MM.1S (cell line): ENCODE measurements around the gene FIGNL1.

Experiments
- DNase-seq: peaks from one replicate; pipeline ENCODE4 v3.0.0-alpha.2; 2015
- H2AFZ ChIP-seq: fragments of 300-600 bp; sonication (generic); 2 replicates; pipeline ENCODE4 v1.6.0; 2016; ENCODE audit warnings: antibody characterized with exemption, low read length
- H3F3A ChIP-seq: fragments of 300-600 bp; sonication (generic); 2 replicates; pipeline ENCODE4 v1.6.1; 2016; ENCODE audit warnings: mild to moderate bottlenecking, antibody characterized with exemption, low read length, moderate library complexity, mixed read lengths; ENCODE audit not compliant: insufficient read depth
- H3K27ac ChIP-seq: fragments of 300-600 bp; sonication (generic); 2 replicates; pipeline ENCODE4 v1.5.1; 2016; ENCODE audit warnings: mild to moderate bottlenecking, low read length
- H3K27me3 ChIP-seq: fragments of 300-600 bp; sonication (generic); replicated peaks from 2 replicates; pipeline ENCODE4 v1.6.0; 2016; ENCODE audit warnings: low read length; ENCODE audit not compliant: insufficient read depth
- H3K36me3 ChIP-seq: fragments of 300-600 bp; sonication (generic); replicated peaks from 2 replicates; pipeline ENCODE4 v1.6.1; 2016; ENCODE audit warnings: mild to moderate bottlenecking, low read length, mixed read lengths; ENCODE audit not compliant: insufficient read depth
- H3K4me1 ChIP-seq: fragments of 300-600 bp; sonication (generic); 2 replicates; pipeline ENCODE4 v1.6.1; 2016; ENCODE audit warnings: low read length, mixed read lengths
- H3K4me2 ChIP-seq: fragments of 300-600 bp; sonication (generic); 2 replicates; pipeline ENCODE4 v1.6.0; 2016; ENCODE audit warnings: low read depth, low read length
- H3K4me3 ChIP-seq: fragments of 300-600 bp; sonication (generic); 2 replicates; pipeline ENCODE4 v1.5.1; 2016; ENCODE audit warnings: low read length, mixed read lengths
- H3K79me2 ChIP-seq: fragments of 300-600 bp; sonication (generic); 2 replicates; pipeline ENCODE4 v1.6.1; 2016; ENCODE audit warnings: mixed run types, low read length, mixed read lengths
- H3K9ac ChIP-seq: fragments of 300-600 bp; sonication (generic); 2 replicates; pipeline ENCODE4 v1.6.1; 2016; ENCODE audit warnings: low read length, mixed read lengths
- H3K9me2 ChIP-seq: fragments of 300-600 bp; sonication (generic); replicated peaks from 2 replicates; pipeline ENCODE4 v1.6.1; 2016; ENCODE audit warnings: mild to moderate bottlenecking, low read length, mixed read lengths; ENCODE audit not compliant: insufficient read depth
- H3K9me3 ChIP-seq: fragments of 300-600 bp; sonication (generic); replicated peaks from 2 replicates; pipeline ENCODE4 v1.6.1; 2016; ENCODE audit warnings: mild to moderate bottlenecking, low read length, mixed read lengths; ENCODE audit not compliant: insufficient read depth
- H4K20me1 ChIP-seq: fragments of 300-600 bp; sonication (generic); 2 replicates; pipeline ENCODE4 v1.6.1; 2016; ENCODE audit warnings: mild to moderate bottlenecking, low read length, moderate library complexity, mixed read lengths; ENCODE audit not compliant: insufficient read depth
- EZH2 ChIP-seq: fragments of 300-600 bp; sonication (generic); optimal IDR thresholded peaks from 2 replicates; pipeline ENCODE3; 2017; ENCODE audit warnings: low read depth, mild to moderate bottlenecking, antibody characterized with exemption, low read length, mixed read lengths
- EZH2phosphoT487 ChIP-seq: fragments of 300-600 bp; sonication (generic); IDR thresholded peaks from 2 replicates; pipeline ENCODE4 v1.6.1; 2018; ENCODE audit warnings: antibody characterized with exemption, low read length
- TF ChIP-seq, protein P1 (sequence below): fragments of 300-600 bp; sonication (generic); IDR thresholded peaks from 2 replicates; pipeline ENCODE4 v1.5.1; 2016; ENCODE audit warnings: antibody characterized with exemption, low read length, mixed read lengths

Gene FIGNL1

DNA sequence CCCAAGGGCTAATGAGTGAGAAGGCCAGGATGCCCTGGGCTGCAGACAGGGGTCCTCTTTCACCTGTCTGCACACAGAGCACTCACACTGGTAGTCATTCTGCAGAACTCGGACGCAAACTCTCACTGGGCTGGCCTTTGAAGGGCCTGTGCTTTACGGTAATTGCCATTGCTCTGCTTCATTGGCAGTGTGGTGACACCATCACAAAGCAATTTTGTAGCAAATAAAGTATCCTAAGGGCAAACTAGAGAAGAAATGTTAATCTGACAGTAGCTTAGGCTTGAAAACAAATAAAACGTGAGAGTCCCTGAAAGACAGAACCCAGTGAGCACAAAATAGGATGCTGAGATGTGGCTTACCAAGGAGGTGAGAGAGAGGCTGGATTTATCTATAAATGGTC, 30.6 kb upstream of the FIGNL1 start:
- no peak overlapping the region for H3K4me3 ChIP-seq
- no peaks in the 10 kb centered on the region for H3K27me3 ChIP-seq
- H3K9ac ChIP-seq, result no peak overlapping the region
- H3F3A ChIP-seq, result no peaks in the 10 kb centered on the region
- H3K4me2 ChIP-seq, result no peak overlapping the region
- H3K4me1 ChIP-seq, result no peaks in the 10 kb centered on the region
- TF ChIP-seq EZH2 (no peak), EZH2phosphoT487 (no peak)
- TF ChIP-seq, protein P1, sequence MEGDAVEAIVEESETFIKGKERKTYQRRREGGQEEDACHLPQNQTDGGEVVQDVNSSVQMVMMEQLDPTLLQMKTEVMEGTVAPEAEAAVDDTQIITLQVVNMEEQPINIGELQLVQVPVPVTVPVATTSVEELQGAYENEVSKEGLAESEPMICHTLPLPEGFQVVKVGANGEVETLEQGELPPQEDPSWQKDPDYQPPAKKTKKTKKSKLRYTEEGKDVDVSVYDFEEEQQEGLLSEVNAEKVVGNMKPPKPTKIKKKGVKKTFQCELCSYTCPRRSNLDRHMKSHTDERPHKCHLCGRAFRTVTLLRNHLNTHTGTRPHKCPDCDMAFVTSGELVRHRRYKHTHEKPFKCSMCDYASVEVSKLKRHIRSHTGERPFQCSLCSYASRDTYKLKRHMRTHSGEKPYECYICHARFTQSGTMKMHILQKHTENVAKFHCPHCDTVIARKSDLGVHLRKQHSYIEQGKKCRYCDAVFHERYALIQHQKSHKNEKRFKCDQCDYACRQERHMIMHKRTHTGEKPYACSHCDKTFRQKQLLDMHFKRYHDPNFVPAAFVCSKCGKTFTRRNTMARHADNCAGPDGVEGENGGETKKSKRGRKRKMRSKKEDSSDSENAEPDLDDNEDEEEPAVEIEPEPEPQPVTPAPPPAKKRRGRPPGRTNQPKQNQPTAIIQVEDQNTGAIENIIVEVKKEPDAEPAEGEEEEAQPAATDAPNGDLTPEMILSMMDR, result no peak
- DNase-seq, result no peak
- H3K27ac ChIP-seq, result no peak overlapping the region
- no peaks in the 10 kb centered on the region for H3K9me3 ChIP-seq
- H2AFZ ChIP-seq, result no peak overlapping the region
- no peaks in the 10 kb centered on the region for H3K36me3 ChIP-seq
- no peaks in the 10 kb centered on the region for H3K9me2 ChIP-seq
- no peaks in the 10 kb centered on the region for H4K20me1 ChIP-seq
- no peaks in the 10 kb centered on the region for H3K79me2 ChIP-seq

DNA sequence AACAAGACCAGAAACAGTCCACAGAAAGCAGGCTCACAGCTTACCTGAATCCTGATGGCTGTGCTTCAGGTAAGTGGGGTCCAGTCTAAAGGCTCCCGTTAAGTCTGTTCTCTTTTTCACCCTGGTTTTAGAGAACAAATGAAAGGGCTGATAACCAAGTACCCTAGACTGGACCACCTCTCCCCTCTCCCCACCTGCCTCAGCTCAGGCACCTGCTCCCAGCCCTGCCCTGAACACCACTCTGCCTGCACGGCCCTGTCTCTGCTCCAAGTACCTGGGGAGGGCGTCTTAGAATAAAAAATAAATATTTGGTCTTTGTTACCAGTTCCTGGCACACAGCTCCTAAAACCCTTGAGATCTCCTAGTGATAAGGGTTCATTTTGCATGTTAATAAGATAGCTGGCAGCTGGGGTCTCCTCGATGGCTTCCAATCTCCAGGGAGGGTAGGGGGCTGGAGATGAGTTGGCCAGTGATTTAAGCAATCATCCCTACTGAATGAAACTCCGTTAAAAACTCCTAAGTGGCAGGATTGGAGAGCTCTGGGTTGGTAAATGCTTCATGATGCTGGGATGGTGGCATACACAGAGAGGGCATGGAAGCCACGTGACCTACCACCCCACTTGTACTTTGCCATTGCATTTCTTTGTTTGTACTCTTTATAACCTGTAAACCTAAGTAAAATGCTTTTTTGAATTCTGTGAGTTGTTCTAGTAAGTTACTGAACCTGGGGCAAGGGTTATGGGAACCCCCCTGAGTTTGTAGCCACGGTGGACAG, 29.8 kb upstream of the FIGNL1 start:
- no peaks in the 10 kb centered on the region for H3K9me2 ChIP-seq
- H3K27ac ChIP-seq, result no peak overlapping the region
- TF ChIP-seq EZH2, result no peak
- TF ChIP-seq, protein P1, result no peak
- no peak for TF ChIP-seq EZH2phosphoT487

DNA sequence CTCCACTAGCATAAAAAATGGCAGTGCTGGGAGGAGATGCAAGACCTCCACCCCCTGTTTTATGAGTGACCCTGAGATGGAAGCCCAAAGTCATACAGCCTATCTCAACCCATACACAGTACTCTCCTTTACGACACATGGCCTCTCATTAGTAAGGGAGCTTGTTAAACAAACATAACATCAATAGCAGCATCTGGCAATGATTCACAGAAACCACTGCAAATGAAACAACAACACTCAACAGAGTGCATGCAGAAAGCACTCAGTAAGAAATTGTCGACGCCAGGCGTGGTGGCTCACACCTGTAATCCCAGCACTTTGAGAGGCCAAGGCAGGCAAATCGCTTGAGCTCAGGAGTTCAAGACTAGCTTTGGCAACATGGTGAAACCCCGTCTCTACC, 27.5 kb upstream of the FIGNL1 start:
- H3K9me2 ChIP-seq, result no peaks in the 10 kb centered on the region
- H3K36me3 ChIP-seq, result no peaks in the 10 kb centered on the region
- H3K4me1 ChIP-seq, result no peaks in the 10 kb centered on the region
- no peaks in the 10 kb centered on the region for H3K27me3 ChIP-seq
- H3F3A ChIP-seq, result no peaks in the 10 kb centered on the region
- no peak overlapping the region for H3K4me2 ChIP-seq
- DNase-seq, result no peak
- no peak overlapping the region for H3K9ac ChIP-seq
- H3K4me3 ChIP-seq, result no peak overlapping the region
- H2AFZ ChIP-seq, result no peak overlapping the region
- no peaks in the 10 kb centered on the region for H3K9me3 ChIP-seq
- H4K20me1 ChIP-seq, result no peaks in the 10 kb centered on the region
- no peaks in the 10 kb centered on the region for H3K79me2 ChIP-seq
- H3K27ac ChIP-seq, result no peak overlapping the region
- TF ChIP-seq, protein P1, result no peak
- TF ChIP-seq EZH2, result no peak
- no peak for TF ChIP-seq EZH2phosphoT487

More for the DNA sequence above, 29.8 kb upstream of the FIGNL1 start:
- H2AFZ ChIP-seq, result no peak overlapping the region
- no peaks in the 10 kb centered on the region for H3K36me3 ChIP-seq
- H4K20me1 ChIP-seq, result no peaks in the 10 kb centered on the region
- H3K4me3 ChIP-seq, result no peak overlapping the region
- no peak overlapping the region for H3K4me2 ChIP-seq
- no peaks in the 10 kb centered on the region for H3K27me3 ChIP-seq
- DNase-seq, result no peak
- H3K9me3 ChIP-seq, result no peaks in the 10 kb centered on the region
- no peaks in the 10 kb centered on the region for H3F3A ChIP-seq
- no peaks in the 10 kb centered on the region for H3K4me1 ChIP-seq
- H3K79me2 ChIP-seq, result no peaks in the 10 kb centered on the region
- no peak overlapping the region for H3K9ac ChIP-seq
